Posterior cingulate gyrus (tissue), 11 donors: ENCODE results near the gene NEURL1B.

ENCODE experiments used
- DNase-seq, 10 donors: peaks; one replicate each; pipeline versions ENCODE4 v3.0.0 to v3.0.0-alpha.2; 2020 to 2021; ENCODE audit warnings: mixed read lengths in 3 of 10
- intact Hi-C: fragments of 100-400 bp; cut with DNase I; formaldehyde crosslinking; loops from one replicate; pipeline ENCODE4 v1.15.1; 2023

The NEURL1B gene

GRCh38 chr5:172740428-172741205, 99.6 kb downstream of the NEURL1B start:
- peak in 3 of 10 donors; percentile 43 to 88 (median 66) for DNase-seq
- intact Hi-C loops: no loop called here
